ENCODE results near the gene FBN3.
A peak's percentile ranks its signal among the peaks of the same experiment; 100 is the strongest.

The FBN3 gene

GRCh38 chr19:8052464-8052859 lies 96.9 kb downstream of the FBN3 start, which contains the start of gene CCL25:
CCL25 (plus strand) TSS chr19:8052760; CDS start chr19:8053050, 290 bp downstream.
- TF ChIP-seq, protein P1, sequence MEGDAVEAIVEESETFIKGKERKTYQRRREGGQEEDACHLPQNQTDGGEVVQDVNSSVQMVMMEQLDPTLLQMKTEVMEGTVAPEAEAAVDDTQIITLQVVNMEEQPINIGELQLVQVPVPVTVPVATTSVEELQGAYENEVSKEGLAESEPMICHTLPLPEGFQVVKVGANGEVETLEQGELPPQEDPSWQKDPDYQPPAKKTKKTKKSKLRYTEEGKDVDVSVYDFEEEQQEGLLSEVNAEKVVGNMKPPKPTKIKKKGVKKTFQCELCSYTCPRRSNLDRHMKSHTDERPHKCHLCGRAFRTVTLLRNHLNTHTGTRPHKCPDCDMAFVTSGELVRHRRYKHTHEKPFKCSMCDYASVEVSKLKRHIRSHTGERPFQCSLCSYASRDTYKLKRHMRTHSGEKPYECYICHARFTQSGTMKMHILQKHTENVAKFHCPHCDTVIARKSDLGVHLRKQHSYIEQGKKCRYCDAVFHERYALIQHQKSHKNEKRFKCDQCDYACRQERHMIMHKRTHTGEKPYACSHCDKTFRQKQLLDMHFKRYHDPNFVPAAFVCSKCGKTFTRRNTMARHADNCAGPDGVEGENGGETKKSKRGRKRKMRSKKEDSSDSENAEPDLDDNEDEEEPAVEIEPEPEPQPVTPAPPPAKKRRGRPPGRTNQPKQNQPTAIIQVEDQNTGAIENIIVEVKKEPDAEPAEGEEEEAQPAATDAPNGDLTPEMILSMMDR (IDR thresholded peaks at IDR 0.05; ENCODE audit: low read depth, low read length) = no peak

GRCh38 chr19:8050274-8051096 lies 98.9 kb downstream of the FBN3 start:
- TF ChIP-seq, protein P1 (IDR thresholded peaks at IDR 0.05; ENCODE audit: low read depth, low read length) = no peak

More at GRCh38 chr19:8052464-8052859, 96.9 kb downstream of the FBN3 start, which contains the start of gene CCL25:
- DNase-seq (ENCODE audit: extremely low read depth, low read depth) = no peak

DNA sequence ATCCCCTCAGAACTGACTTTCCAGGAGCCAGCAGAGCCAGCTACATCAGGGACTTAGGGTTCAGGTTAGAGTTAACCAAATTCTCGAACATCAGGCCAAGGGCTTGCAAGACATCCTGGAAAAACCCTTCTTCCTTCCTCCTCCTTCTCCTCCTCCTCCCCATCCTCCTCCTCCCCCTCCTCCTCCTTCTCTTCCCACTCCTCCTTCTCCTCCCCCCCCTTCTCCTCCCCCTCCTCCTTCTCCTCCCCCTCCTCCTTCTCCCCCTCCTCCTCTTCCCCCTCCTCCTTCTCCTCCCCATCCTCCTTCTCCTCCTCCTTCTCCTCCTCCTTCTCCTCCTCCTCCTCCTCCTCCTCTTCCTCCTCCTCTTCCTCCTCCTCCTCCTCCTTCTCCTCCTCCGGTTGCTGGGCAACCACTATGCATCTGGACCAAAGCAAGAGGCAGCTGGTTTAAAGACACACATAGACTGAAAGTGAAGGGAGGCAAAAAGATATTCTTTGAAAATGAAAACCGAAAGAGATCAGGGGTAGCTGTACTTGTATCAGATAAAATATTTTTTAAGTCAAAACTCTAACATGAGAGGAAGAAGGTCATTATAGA lies 102.7 kb downstream of the FBN3 start:
- TF ChIP-seq, protein P1 (IDR thresholded peaks at IDR 0.05; ENCODE audit: low read depth, low read length) = no peak
- DNase-seq (ENCODE audit: extremely low read depth, low read depth) = no peak

More at GRCh38 chr19:8050274-8051096, 98.9 kb downstream of the FBN3 start:
- peak; percentile 4 for DNase-seq (ENCODE audit: extremely low read depth, low read depth)

GRCh38 chr19:8045872-8046568 lies 103.4 kb downstream of the FBN3 start:
- DNase-seq (ENCODE audit: extremely low read depth, low read depth) = no peak
- TF ChIP-seq, protein P1 (IDR thresholded peaks at IDR 0.05; ENCODE audit: low read depth, low read length) = no peak

GRCh38 chr19:8044018-8044417 lies 105.4 kb downstream of the FBN3 start:
- TF ChIP-seq, protein P1 (IDR thresholded peaks at IDR 0.05; ENCODE audit: low read depth, low read length) = no peak
- no peak for DNase-seq (ENCODE audit: extremely low read depth, low read depth)

- TF ChIP-seq, protein P1 (IDR thresholded peaks at IDR 0.05; ENCODE audit: low read depth, low read length) = no peak
- no peak for DNase-seq (ENCODE audit: extremely low read depth, low read depth)
These were observed 106.5 kb downstream of the FBN3 start for GRCh38 chr19:8042900-8043299.

All from AG09319 (cell line).